H1 (cell line): ENCODE data around the gene KLF4. TPM values are rescaled to one million over a fixed set of nuclear protein-coding genes. Genes with fewer than 3 reads are reported as not detected.

Source experiments
- EZH2 ChIP-seq: fragments of 200-600 bp; sonication (generic); IDR thresholded peaks from 2 replicates; pipeline ENCODE4 v1.7.1; 2012; ENCODE audit warnings: low read depth, mild to moderate bottlenecking, moderate library complexity, low read length, inconsistent platforms; ENCODE audit not compliant: severe bottlenecking
- polyA plus RNA-seq, 7 experiments: library from polyadenylated mRNA; depleted of rRNA in 3 of 7; stranded (reverse) in 5 of 7; unstranded in 2 of 7; fragments of >200 nt in 5 of 7; fragments of 200-250 nt in 2 of 7; gene quantifications; 1 replicate in 5 of 7; 2 replicates in 1 of 7; 4 replicates in 1 of 7; pipeline versions ENCODE4 v1.2.1 to v1.2.3, GENCODE V29; 2011 to 2013; ENCODE audit warnings: missing spikeins in 2 of 7, mixed read lengths in 2 of 7
- total RNA-seq: library from RNA; stranded (reverse); fragmentation: NEBNext Ultra II Directional; extraction: Animal tissue kit (Norgen Biotek cat#: 25700); gene quantifications from 2 replicates; pipeline ENCODE4 v1.2.1, GENCODE V29; 2021
- TF ChIP-seq, protein P1 (sequence below): fragments of 300-600 bp; sonication (generic); IDR thresholded peaks from 2 replicates; pipeline ENCODE4 v1.7.1; 2012; ENCODE audit warnings: low read length, moderate library complexity, mild to moderate bottlenecking, inconsistent platforms; ENCODE audit not compliant: insufficient replicate concordance

KLF4 gene
- total and polyA plus RNA-seq, 2 of the 8 experiments (the other 6 are each of a cell fraction or from before 2014, with no cell fraction given): 0.77 to 2.8 TPM

DNA sequence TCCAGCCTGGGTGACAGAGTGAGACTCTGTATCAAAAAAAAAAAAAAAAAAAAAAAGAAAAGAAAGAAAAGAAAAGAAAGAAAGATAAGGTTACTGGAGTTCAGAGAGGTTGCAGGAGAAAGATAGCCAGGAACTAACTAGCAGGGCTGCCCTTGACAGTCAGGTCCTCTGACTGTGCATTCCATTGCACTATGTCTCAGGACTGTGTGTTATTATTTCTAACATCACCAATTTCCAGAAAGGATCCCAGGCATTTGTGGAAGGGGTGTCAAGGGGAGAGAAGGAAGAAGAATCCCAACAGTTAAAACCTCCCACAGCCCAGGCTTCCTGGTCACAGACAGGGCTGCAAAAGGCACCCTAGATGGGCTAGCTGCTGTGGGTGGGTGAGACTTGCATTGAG is 25.1 kb downstream of the KLF4 start (continued):
- TF ChIP-seq, protein P1, sequence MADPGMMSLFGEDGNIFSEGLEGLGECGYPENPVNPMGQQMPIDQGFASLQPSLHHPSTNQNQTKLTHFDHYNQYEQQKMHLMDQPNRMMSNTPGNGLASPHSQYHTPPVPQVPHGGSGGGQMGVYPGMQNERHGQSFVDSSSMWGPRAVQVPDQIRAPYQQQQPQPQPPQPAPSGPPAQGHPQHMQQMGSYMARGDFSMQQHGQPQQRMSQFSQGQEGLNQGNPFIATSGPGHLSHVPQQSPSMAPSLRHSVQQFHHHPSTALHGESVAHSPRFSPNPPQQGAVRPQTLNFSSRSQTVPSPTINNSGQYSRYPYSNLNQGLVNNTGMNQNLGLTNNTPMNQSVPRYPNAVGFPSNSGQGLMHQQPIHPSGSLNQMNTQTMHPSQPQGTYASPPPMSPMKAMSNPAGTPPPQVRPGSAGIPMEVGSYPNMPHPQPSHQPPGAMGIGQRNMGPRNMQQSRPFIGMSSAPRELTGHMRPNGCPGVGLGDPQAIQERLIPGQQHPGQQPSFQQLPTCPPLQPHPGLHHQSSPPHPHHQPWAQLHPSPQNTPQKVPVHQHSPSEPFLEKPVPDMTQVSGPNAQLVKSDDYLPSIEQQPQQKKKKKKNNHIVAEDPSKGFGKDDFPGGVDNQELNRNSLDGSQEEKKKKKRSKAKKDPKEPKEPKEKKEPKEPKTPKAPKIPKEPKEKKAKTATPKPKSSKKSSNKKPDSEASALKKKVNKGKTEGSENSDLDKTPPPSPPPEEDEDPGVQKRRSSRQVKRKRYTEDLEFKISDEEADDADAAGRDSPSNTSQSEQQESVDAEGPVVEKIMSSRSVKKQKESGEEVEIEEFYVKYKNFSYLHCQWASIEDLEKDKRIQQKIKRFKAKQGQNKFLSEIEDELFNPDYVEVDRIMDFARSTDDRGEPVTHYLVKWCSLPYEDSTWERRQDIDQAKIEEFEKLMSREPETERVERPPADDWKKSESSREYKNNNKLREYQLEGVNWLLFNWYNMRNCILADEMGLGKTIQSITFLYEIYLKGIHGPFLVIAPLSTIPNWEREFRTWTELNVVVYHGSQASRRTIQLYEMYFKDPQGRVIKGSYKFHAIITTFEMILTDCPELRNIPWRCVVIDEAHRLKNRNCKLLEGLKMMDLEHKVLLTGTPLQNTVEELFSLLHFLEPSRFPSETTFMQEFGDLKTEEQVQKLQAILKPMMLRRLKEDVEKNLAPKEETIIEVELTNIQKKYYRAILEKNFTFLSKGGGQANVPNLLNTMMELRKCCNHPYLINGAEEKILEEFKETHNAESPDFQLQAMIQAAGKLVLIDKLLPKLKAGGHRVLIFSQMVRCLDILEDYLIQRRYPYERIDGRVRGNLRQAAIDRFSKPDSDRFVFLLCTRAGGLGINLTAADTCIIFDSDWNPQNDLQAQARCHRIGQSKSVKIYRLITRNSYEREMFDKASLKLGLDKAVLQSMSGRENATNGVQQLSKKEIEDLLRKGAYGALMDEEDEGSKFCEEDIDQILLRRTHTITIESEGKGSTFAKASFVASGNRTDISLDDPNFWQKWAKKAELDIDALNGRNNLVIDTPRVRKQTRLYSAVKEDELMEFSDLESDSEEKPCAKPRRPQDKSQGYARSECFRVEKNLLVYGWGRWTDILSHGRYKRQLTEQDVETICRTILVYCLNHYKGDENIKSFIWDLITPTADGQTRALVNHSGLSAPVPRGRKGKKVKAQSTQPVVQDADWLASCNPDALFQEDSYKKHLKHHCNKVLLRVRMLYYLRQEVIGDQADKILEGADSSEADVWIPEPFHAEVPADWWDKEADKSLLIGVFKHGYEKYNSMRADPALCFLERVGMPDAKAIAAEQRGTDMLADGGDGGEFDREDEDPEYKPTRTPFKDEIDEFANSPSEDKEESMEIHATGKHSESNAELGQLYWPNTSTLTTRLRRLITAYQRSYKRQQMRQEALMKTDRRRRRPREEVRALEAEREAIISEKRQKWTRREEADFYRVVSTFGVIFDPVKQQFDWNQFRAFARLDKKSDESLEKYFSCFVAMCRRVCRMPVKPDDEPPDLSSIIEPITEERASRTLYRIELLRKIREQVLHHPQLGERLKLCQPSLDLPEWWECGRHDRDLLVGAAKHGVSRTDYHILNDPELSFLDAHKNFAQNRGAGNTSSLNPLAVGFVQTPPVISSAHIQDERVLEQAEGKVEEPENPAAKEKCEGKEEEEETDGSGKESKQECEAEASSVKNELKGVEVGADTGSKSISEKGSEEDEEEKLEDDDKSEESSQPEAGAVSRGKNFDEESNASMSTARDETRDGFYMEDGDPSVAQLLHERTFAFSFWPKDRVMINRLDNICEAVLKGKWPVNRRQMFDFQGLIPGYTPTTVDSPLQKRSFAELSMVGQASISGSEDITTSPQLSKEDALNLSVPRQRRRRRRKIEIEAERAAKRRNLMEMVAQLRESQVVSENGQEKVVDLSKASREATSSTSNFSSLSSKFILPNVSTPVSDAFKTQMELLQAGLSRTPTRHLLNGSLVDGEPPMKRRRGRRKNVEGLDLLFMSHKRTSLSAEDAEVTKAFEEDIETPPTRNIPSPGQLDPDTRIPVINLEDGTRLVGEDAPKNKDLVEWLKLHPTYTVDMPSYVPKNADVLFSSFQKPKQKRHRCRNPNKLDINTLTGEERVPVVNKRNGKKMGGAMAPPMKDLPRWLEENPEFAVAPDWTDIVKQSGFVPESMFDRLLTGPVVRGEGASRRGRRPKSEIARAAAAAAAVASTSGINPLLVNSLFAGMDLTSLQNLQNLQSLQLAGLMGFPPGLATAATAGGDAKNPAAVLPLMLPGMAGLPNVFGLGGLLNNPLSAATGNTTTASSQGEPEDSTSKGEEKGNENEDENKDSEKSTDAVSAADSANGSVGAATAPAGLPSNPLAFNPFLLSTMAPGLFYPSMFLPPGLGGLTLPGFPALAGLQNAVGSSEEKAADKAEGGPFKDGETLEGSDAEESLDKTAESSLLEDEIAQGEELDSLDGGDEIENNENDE: no peak
- no peak for TF ChIP-seq EZH2
